ENCODE data around the gene ATP6V0A1. TPM values are rescaled to one million over a fixed set of nuclear protein-coding genes. Genes with fewer than 3 reads are reported as not detected.
"Not testable (repeated sequence)": the region's sequence is repeated elsewhere in the genome, so short reads cannot be mapped to it uniquely, and the experiment has no call there.

Gene ATP6V0A1
- total RNA-seq, 1 experiment from 2014 or later, result 54.6 TPM

DNA sequence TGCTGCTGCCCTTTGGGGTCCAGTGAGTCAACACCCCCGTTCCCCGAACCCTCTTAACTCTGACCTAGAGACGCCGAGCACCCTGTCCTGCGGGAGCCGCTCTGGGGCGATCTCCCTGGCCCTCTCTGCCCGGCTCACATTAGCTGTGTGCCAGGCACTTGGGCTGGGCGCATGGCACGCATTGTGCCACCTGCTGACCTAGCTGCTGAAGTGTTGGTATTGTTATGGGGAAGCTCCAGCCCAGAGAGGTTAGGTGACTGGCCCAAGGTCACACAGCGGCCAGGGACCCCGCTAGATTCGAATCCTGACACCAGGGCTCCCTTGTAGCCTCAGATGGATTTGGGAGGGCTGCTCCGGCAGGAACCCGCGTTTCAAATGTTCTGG, 95.2 kb downstream of the ATP6V0A1 start:
- intact Hi-C loops (cut with micrococcal nuclease; ENCODE audit: unreplicated experiment), result no loop called here
- no peak for TF ChIP-seq EZH2 (IDR thresholded peaks at IDR 0.05; ENCODE audit: borderline replicate concordance, low read depth, low read length, poor library complexity, severe bottlenecking)
- TF ChIP-seq, protein P1, sequence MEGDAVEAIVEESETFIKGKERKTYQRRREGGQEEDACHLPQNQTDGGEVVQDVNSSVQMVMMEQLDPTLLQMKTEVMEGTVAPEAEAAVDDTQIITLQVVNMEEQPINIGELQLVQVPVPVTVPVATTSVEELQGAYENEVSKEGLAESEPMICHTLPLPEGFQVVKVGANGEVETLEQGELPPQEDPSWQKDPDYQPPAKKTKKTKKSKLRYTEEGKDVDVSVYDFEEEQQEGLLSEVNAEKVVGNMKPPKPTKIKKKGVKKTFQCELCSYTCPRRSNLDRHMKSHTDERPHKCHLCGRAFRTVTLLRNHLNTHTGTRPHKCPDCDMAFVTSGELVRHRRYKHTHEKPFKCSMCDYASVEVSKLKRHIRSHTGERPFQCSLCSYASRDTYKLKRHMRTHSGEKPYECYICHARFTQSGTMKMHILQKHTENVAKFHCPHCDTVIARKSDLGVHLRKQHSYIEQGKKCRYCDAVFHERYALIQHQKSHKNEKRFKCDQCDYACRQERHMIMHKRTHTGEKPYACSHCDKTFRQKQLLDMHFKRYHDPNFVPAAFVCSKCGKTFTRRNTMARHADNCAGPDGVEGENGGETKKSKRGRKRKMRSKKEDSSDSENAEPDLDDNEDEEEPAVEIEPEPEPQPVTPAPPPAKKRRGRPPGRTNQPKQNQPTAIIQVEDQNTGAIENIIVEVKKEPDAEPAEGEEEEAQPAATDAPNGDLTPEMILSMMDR (conservative IDR thresholded peaks at IDR 0.05; ENCODE audit: low read depth, low read length), result no peak
- no peak for DNase-seq (ENCODE audit: low spot score)
- BruUV-seq (replicated peaks), result no TSS peak
- H3K27me3 ChIP-seq (replicated peaks; ENCODE audit: insufficient read depth, low read depth, low read length, poor library complexity), result no peaks in the 10 kb centered on the region
- peak overlapping the region; percentile 64 for H3K4me3 ChIP-seq (ENCODE audit: low read depth, low read length, poor library complexity, severe bottlenecking)
- ChIA-PET POLR2A (ENCODE audit: low non-redundant PET) (no interaction called here), CTCF (no interaction called here)
- peak overlapping the region; percentile 82 for H3K27ac ChIP-seq (ENCODE audit: low read depth, low read length, poor library complexity, severe bottlenecking)
- H3K36me3 ChIP-seq (ENCODE audit: insufficient read depth, low read length, poor library complexity, severe bottlenecking), result no peaks in the 10 kb centered on the region
- no peaks in the 10 kb centered on the region for H3K4me1 ChIP-seq (ENCODE audit: insufficient read depth, low read length, poor library complexity, severe bottlenecking)
- H3K9me3 ChIP-seq (ENCODE audit: low read depth, low read length, poor library complexity, severe bottlenecking), result no peaks in the 10 kb centered on the region

GRCh38 chr17:42554250-42555121, 95.8 kb downstream of the ATP6V0A1 start:
- Histone ChIP-seq H3K9me3 (ENCODE audit: low read depth, low read length, poor library complexity, severe bottlenecking) (no peaks in the 10 kb centered on the region), H3K27ac (ENCODE audit: low read depth, low read length, poor library complexity, severe bottlenecking) (peak overlapping the region; percentile 82), H3K27me3 (replicated peaks; ENCODE audit: insufficient read depth, low read depth, low read length, poor library complexity) (no peaks in the 10 kb centered on the region), H3K36me3 (ENCODE audit: insufficient read depth, low read length, poor library complexity, severe bottlenecking) (no peaks in the 10 kb centered on the region), H3K4me3 (ENCODE audit: low read depth, low read length, poor library complexity, severe bottlenecking) (peak overlapping the region; percentile 64), H3K4me1 (ENCODE audit: insufficient read depth, low read length, poor library complexity, severe bottlenecking) (no peaks in the 10 kb centered on the region)
- intact Hi-C loops (cut with micrococcal nuclease; ENCODE audit: unreplicated experiment), result no loop called here
- POLR2A ChIA-PET (ENCODE audit: low non-redundant PET), result no interaction called here
- DNase-seq (ENCODE audit: low spot score), result peak; percentile 71
- TF ChIP-seq, protein P1 (conservative IDR thresholded peaks at IDR 0.05; ENCODE audit: low read depth, low read length), result no peak
- TF ChIP-seq EZH2 (IDR thresholded peaks at IDR 0.05; ENCODE audit: borderline replicate concordance, low read depth, low read length, poor library complexity, severe bottlenecking), result no peak
- CTCF ChIA-PET, result no interaction called here
- BruUV-seq (replicated peaks), result TSS peak; percentile 66

DNA sequence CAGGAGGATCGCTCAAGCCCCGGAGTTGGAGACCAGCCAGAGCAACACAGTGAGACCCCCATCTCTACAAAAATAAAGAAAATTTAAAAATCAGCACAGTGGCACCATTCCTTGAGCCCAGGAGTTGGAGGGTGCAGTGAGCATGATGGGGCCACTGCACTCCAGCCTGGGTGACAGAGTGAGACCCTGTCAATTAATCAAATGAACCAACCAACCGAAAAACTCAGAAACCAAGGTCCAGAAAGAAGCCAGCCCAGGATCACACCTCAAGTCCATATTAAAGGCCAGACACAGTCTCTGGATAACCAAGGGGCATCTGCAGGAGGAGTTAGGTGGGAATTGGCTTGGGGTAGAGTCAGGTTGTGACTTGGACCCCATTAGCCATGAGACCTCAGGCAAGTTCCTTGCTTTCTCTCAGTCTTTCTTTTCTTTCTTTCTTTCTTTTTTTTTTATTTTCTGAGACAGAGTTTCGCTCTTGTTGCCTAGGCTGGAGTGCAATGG, 96.5 kb downstream of the ATP6V0A1 start:
- POLR2A ChIA-PET (ENCODE audit: low non-redundant PET), result no interaction called here
- no peaks in the 10 kb centered on the region for H3K9me3 ChIP-seq (ENCODE audit: low read depth, low read length, poor library complexity, severe bottlenecking)
- BruUV-seq (replicated peaks), result TSS peak; percentile 86
- H3K27ac ChIP-seq (ENCODE audit: low read depth, low read length, poor library complexity, severe bottlenecking), result peak overlapping the region; percentile 82
- no peaks in the 10 kb centered on the region for H3K36me3 ChIP-seq (ENCODE audit: insufficient read depth, low read length, poor library complexity, severe bottlenecking)
- no peaks in the 10 kb centered on the region for H3K4me1 ChIP-seq (ENCODE audit: insufficient read depth, low read length, poor library complexity, severe bottlenecking)
- DNase-seq (ENCODE audit: low spot score), result no peak
- intact Hi-C loops (cut with micrococcal nuclease; ENCODE audit: unreplicated experiment), result no loop called here
- CTCF ChIA-PET, result no interaction called here
- no peaks in the 10 kb centered on the region for H3K27me3 ChIP-seq (replicated peaks; ENCODE audit: insufficient read depth, low read depth, low read length, poor library complexity)
- no peak for TF ChIP-seq EZH2 (IDR thresholded peaks at IDR 0.05; ENCODE audit: borderline replicate concordance, low read depth, low read length, poor library complexity, severe bottlenecking)
- TF ChIP-seq, protein P1 (conservative IDR thresholded peaks at IDR 0.05; ENCODE audit: low read depth, low read length), result no peak
- H3K4me3 ChIP-seq (ENCODE audit: low read depth, low read length, poor library complexity, severe bottlenecking), result peak overlapping the region; percentile 64

DNA sequence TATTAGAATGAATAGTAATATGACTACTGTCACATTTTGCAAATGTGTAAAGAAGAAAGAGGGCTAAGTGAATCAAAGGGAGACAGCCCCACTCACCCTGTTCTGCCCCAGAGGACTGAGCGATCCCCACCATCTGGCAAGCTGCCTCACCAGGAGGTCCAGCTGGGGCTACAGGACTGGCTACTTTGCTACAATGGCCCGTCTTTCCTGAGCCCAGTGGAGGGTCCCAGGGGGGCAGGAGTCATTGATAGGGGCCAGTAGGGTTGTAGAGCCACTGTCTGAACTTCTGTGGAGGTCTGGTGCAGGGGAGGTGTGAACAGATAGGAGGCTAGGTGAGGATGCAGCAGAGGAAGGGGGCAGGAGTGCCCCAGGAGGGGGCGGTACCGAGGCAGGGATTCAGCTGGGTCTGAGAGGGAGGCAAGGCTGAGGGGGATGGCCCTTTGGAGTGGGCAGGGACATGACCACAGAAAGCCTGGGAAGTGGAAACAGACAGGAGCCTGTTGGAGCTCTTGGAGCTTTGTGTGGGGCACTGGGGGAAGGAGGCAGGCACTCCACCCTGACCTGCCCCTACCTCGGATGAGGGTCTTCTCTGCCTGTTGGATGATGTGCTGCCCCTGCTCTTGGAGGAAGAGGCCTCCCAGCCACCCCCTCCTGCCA, 97.4 kb downstream of the ATP6V0A1 start:
- CTCF ChIA-PET; intact Hi-C loops (cut with micrococcal nuclease; ENCODE audit: unreplicated experiment); DNase-seq (ENCODE audit: low spot score); POLR2A ChIA-PET (ENCODE audit: low non-redundant PET); H3K36me3 ChIP-seq (ENCODE audit: insufficient read depth, low read length, poor library complexity, severe bottlenecking); H3K9me3 ChIP-seq (ENCODE audit: low read depth, low read length, poor library complexity, severe bottlenecking); H3K4me1 ChIP-seq (ENCODE audit: insufficient read depth, low read length, poor library complexity, severe bottlenecking); H3K27me3 ChIP-seq (replicated peaks; ENCODE audit: insufficient read depth, low read depth, low read length, poor library complexity); H3K27ac ChIP-seq (ENCODE audit: low read depth, low read length, poor library complexity, severe bottlenecking); BruUV-seq (replicated peaks); H3K4me3 ChIP-seq (ENCODE audit: low read depth, low read length, poor library complexity, severe bottlenecking): not testable (repeated sequence)
